IMR-90 (cell line): Measurements from ENCODE around the gene COLQ. TPM values are rescaled to one million over a fixed set of nuclear protein-coding genes. Genes with fewer than 3 reads are reported as not detected.

ENCODE experiments used
- ATAC-seq: fragments of 200-7000 bp; cut with Tn5 transposase; 2 replicates; pipeline ENCODE4 v1.9.1; 2020; ENCODE audit warnings: low read depth, mild to moderate bottlenecking, moderate library complexity
- BruUV-seq: library from RNA; stranded (reverse); fragments of 400-500 nt; replicated peaks from 2 replicates; lab custom pipeline; 2021; lab: Mats Ljungman, UMichigan
- CTCF ChIA-PET: fragments of 300-600 bp; formaldehyde crosslinking; extraction: SDS; loops from one replicate; lab custom pipeline; 2021; ENCODE audit warnings: antibody characterized with exemption; lab: Yijun Ruan, JAX
- POLR2A ChIA-PET: fragments of 300-600 bp; sonication (Branson Sonifier 250); formaldehyde crosslinking; loops from one replicate; lab custom pipeline; 2022; ENCODE audit warnings: antibody characterized with exemption; ENCODE audit not compliant: unreplicated experiment; lab: Charles Lee
- DNase-seq: peaks from one replicate; pipeline ENCODE4 v3.0.0; 2013
- H2AFZ ChIP-seq: replicated peaks from 2 replicates; pipeline ENCODE3; 2013; ENCODE audit warnings: low read length, mild to moderate bottlenecking; ENCODE audit not compliant: poor library complexity
- H2AK5ac ChIP-seq: 2 replicates; pipeline ENCODE4 v1.6.1; 2013; ENCODE audit warnings: low read depth, low read length, inconsistent platforms
- H2AK9ac ChIP-seq: replicated peaks from 2 replicates; pipeline ENCODE3; 2013; ENCODE audit warnings: mild to moderate bottlenecking, low read depth, low read length, moderate library complexity; ENCODE audit not compliant: poor library complexity
- H2BK120ac ChIP-seq: 2 replicates; pipeline ENCODE4 v1.6.1; 2013; ENCODE audit warnings: low read depth, low read length, inconsistent platforms
- H2BK15ac ChIP-seq: 3 replicates; pipeline ENCODE4 v1.6.1; 2013; ENCODE audit warnings: low read depth, low read length, inconsistent platforms
- H2BK20ac ChIP-seq: 2 replicates; pipeline ENCODE4 v1.6.1; 2013; ENCODE audit warnings: low read depth, mild to moderate bottlenecking, inconsistent platforms, low read length, moderate library complexity
- H2BK5ac ChIP-seq: 2 replicates; pipeline ENCODE4 v1.6.1; 2013; ENCODE audit warnings: mild to moderate bottlenecking, low read depth, low read length, inconsistent platforms; ENCODE audit not compliant: poor library complexity, severe bottlenecking
- H3K14ac ChIP-seq: replicated peaks from 2 replicates; pipeline ENCODE4 v1.6.1; 2013; ENCODE audit warnings: low read depth, low read length, inconsistent platforms
- H3K18ac ChIP-seq: 2 replicates; pipeline ENCODE4 v1.6.1; 2013; ENCODE audit warnings: low read depth, low read length, control low read depth
- H3K23ac ChIP-seq: 2 replicates; pipeline ENCODE4 v1.6.1; 2013; ENCODE audit warnings: low read depth, low read length, inconsistent platforms
- H3K27ac ChIP-seq: 2 replicates; pipeline ENCODE4 v1.5.1; 2013; ENCODE audit warnings: mild to moderate bottlenecking, control low read depth, low read length; ENCODE audit not compliant: insufficient read depth
- H3K27me3 ChIP-seq: 2 replicates; pipeline ENCODE4 v1.6.1; 2013; ENCODE audit warnings: low read length; ENCODE audit not compliant: control insufficient read depth, insufficient read depth
- H3K36me3 ChIP-seq: 2 replicates; pipeline ENCODE4 v1.6.1; 2013; ENCODE audit warnings: low read length, mixed read lengths; ENCODE audit not compliant: control insufficient read depth, insufficient read depth
- H3K4ac ChIP-seq: 2 replicates; pipeline ENCODE4 v1.6.1; 2013; ENCODE audit warnings: low read depth, low read length, inconsistent platforms
- H3K4me1 ChIP-seq: 2 replicates; pipeline ENCODE4 v1.6.1; 2013; ENCODE audit warnings: low read length, mixed read lengths; ENCODE audit not compliant: control insufficient read depth, insufficient read depth
- H3K4me2 ChIP-seq: 2 replicates; pipeline ENCODE4 v1.6.1; 2013; ENCODE audit warnings: low read depth, mild to moderate bottlenecking, control low read depth, low read length, moderate library complexity
- H3K4me3 ChIP-seq: 2 replicates; pipeline ENCODE4 v1.5.1; 2013; ENCODE audit warnings: low read depth, mild to moderate bottlenecking, control low read depth, low read length, moderate library complexity; ENCODE audit not compliant: insufficient read depth
- H3K56ac ChIP-seq: 2 replicates; pipeline ENCODE4 v1.6.1; 2013; ENCODE audit warnings: low read length, inconsistent platforms; ENCODE audit not compliant: insufficient read depth; ENCODE audit errors: extremely low read depth
- H3K79me1 ChIP-seq, 2 experiments: 2 replicates each; pipeline ENCODE4 v1.6.1; 2013; ENCODE audit warnings: low read length in 2 of 2, inconsistent platforms in 1 of 2, low read depth in 1 of 2
- H3K9ac ChIP-seq: 2 replicates; pipeline ENCODE4 v1.6.1; 2013; ENCODE audit warnings: low read depth, low read length, control low read depth
- H3K9me1 ChIP-seq: 2 replicates; pipeline ENCODE4 v1.6.1; 2013; ENCODE audit warnings: low read length, inconsistent platforms; ENCODE audit not compliant: insufficient read depth
- H3K9me3 ChIP-seq: 2 replicates; pipeline ENCODE4 v1.6.1; 2013; ENCODE audit warnings: low read length; ENCODE audit not compliant: control insufficient read depth, insufficient read depth
- H4K20me1 ChIP-seq: 2 replicates; pipeline ENCODE4 v1.6.1; 2013; ENCODE audit warnings: low read length, inconsistent platforms; ENCODE audit not compliant: insufficient read depth
- H4K5ac ChIP-seq: 2 replicates; pipeline ENCODE4 v1.6.1; 2013; ENCODE audit warnings: mild to moderate bottlenecking, low read depth, low read length, control low read depth
- H4K8ac ChIP-seq, 2 experiments: 2 replicates each; pipeline ENCODE4 v1.6.1; 2013; ENCODE audit warnings: low read depth in 2 of 2, low read length in 2 of 2, control low read depth in 1 of 2, inconsistent platforms in 1 of 2
- H4K91ac ChIP-seq: 2 replicates; pipeline ENCODE4 v1.6.1; 2013; ENCODE audit warnings: low read depth, low read length, inconsistent platforms; ENCODE audit not compliant: insufficient read depth
- BHLHE40 ChIP-seq: fragments of 150-350 bp; IDR thresholded peaks from 2 replicates; pipeline ENCODE4 v1.6.1; 2016; ENCODE audit warnings: mild to moderate bottlenecking, low read depth, low read length
- CEBPB ChIP-seq: IDR thresholded peaks from 2 replicates; pipeline ENCODE4 v1.6.1; 2012; ENCODE audit warnings: low read depth, low read length, improper control_type of control experiment
- CHD1 ChIP-seq: IDR thresholded peaks from 2 replicates; pipeline ENCODE4 v1.6.1; 2012; ENCODE audit warnings: low read depth, low read length, improper control_type of control experiment
- FOS ChIP-seq: fragments of 150-350 bp; IDR thresholded peaks from 2 replicates; pipeline ENCODE4 v1.6.1; 2016; ENCODE audit warnings: low read depth, low read length
- MAFK ChIP-seq: IDR thresholded peaks from 2 replicates; pipeline ENCODE4 v1.6.1; 2012; ENCODE audit warnings: low read depth, low read length, improper control_type of control experiment
- MAZ ChIP-seq: IDR thresholded peaks from 2 replicates; pipeline ENCODE4 v1.6.1; 2012; ENCODE audit warnings: low read depth, mild to moderate bottlenecking, low read length, improper control_type of control experiment, moderate library complexity, borderline replicate concordance
- MXI1 ChIP-seq: IDR thresholded peaks from 2 replicates; pipeline ENCODE4 v1.6.1; 2012; ENCODE audit warnings: low read depth, mild to moderate bottlenecking, low read length, moderate library complexity, borderline replicate concordance
- NFE2L2 ChIP-seq: fragments of 150-350 bp; IDR thresholded peaks from 2 replicates; pipeline ENCODE4 v1.6.1; 2016; ENCODE audit warnings: low read depth, mild to moderate bottlenecking, low read length
- POLR2A ChIP-seq: IDR thresholded peaks from 2 replicates; pipeline ENCODE4 v1.6.1; 2012; ENCODE audit warnings: mild to moderate bottlenecking, low read depth, low read length
- RAD21 ChIP-seq: IDR thresholded peaks from 2 replicates; pipeline ENCODE4 v1.6.1; 2012; ENCODE audit warnings: low read length, improper control_type of control experiment
- RCOR1 ChIP-seq: IDR thresholded peaks from 2 replicates; pipeline ENCODE4 v1.6.1; 2012; ENCODE audit warnings: mild to moderate bottlenecking, low read length, improper control_type of control experiment; ENCODE audit not compliant: insufficient replicate concordance
- RFX5 ChIP-seq: IDR thresholded peaks from 2 replicates; pipeline ENCODE4 v1.8.0; 2012; ENCODE audit warnings: low read depth, mild to moderate bottlenecking, low read length, moderate library complexity
- SMC3 ChIP-seq: fragments of 150-350 bp; IDR thresholded peaks from 2 replicates; pipeline ENCODE4 v1.6.1; 2016; ENCODE audit warnings: low read depth, mild to moderate bottlenecking, antibody characterized with exemption, low read length, moderate library complexity
- WGBS, 2 experiments: methylation state at CpG; one replicate each; pipeline versions ENCODE4 v1.1.5 to v1.1.7; 2013; ENCODE audit warnings: missing lambda C conversion rate in 2 of 2; ENCODE audit not compliant: insufficient read length in 1 of 2; ENCODE audit errors: extremely low coverage in 2 of 2; 5-methylcytosine and 5-hydroxymethylcytosine counted together
- dilution Hi-C: fragments of 300-500 bp; cut with HindIII; formaldehyde crosslinking; loops from one replicate; pipeline ENCODE4 v1.14.3; 2018; ENCODE audit warnings: low sequenced_read_pairs; ENCODE audit not compliant: unreplicated experiment
- in situ Hi-C: fragments of 300-500 bp; cut with MboI; formaldehyde crosslinking; loops from 3 replicates; pipeline ENCODE4 v1.14.3; 2019; ENCODE audit warnings: low sequenced_read_pairs, inconsistent platforms, mixed read lengths
- intact Hi-C: fragments of 100-400 bp; cut with micrococcal nuclease; formaldehyde crosslinking; loops from 2 replicates; pipeline ENCODE4 v1.10.0; 2022
- polyA plus RNA-seq, 3 experiments: library from polyadenylated mRNA; depleted of rRNA; stranded (reverse); fragments of >200 nt; gene quantifications; 2 replicates each; pipeline ENCODE4 v1.2.3, GENCODE V29; 2012; ENCODE audit warnings: low replicate concordance in 1 of 3
- total RNA-seq: library from RNA; depleted of rRNA; stranded (reverse); fragments of >200 nt; gene quantifications from 2 replicates; pipeline ENCODE4 v1.2.3, GENCODE V29; 2012
- TF ChIP-seq, protein P1 (sequence below): fragments of 150-350 bp; IDR thresholded peaks from 2 replicates; pipeline ENCODE4 v1.6.1; 2017; ENCODE audit warnings: mild to moderate bottlenecking, antibody characterized with exemption, low read length, low read depth
- TF ChIP-seq, protein P2 (sequence below): fragments of 150-350 bp; IDR thresholded peaks from 2 replicates; pipeline ENCODE4 v1.6.1; 2016; ENCODE audit warnings: low read depth, mild to moderate bottlenecking, low read length, moderate library complexity, borderline replicate concordance
- TF ChIP-seq, protein P3 (sequence below): conservative IDR thresholded peaks from 2 replicates; pipeline ENCODE4 v1.5.1; 2012; ENCODE audit warnings: mild to moderate bottlenecking, low read depth, low read length, improper control_type of control experiment

Gene COLQ
- total and polyA plus RNA-seq, 2 of the 4 experiments (the other 2 are of a cell fraction), result 0.18 to 0.65 TPM

DNA sequence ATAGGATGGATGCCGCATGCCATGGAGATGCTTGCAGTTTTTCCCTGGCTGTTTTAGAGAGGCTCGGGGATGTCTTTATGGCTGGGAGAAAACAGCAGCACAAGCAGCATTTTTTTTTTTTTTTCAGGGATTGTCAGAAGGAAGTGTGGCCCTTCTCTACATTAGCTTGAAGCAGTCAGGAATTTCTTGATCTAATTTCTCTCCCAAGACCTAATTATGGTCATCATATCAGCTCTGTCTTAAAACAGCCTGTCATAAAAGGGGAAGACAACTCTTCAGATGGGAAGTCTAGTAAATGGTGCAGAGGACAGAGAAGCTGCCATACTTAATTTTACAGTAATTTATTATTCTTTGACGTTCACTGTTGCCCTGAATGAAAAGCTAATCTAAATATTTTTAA lies 49.6 kb downstream of the COLQ start:
- H2AK9ac ChIP-seq, result no peak overlapping the region
- H4K20me1 ChIP-seq, result no peaks in the 10 kb centered on the region
- H4K5ac ChIP-seq, result no peak overlapping the region
- H4K8ac ChIP-seq, result no peak overlapping the region
- no TSS peak for BruUV-seq
- no peaks in the 10 kb centered on the region for H3K36me3 ChIP-seq
- no CpG with 5 or more reads among the region's 3 CpGs for WGBS, 2 experiments
- H2BK120ac ChIP-seq, result no peak overlapping the region
- no peaks in the 10 kb centered on the region; the same call in 1 of the 2 replicates for H3K27me3 ChIP-seq
- no peaks in the 10 kb centered on the region for H3K9me3 ChIP-seq
- no peak overlapping the region for H2BK20ac ChIP-seq
- H2AFZ ChIP-seq, result no peak overlapping the region
- dilution Hi-C loops, result no loop called here
- H3K56ac ChIP-seq, result no peak overlapping the region
- H3K23ac ChIP-seq, result no peak overlapping the region
- H3K18ac ChIP-seq, result no peak overlapping the region
- H3K4me3 ChIP-seq, result no peak overlapping the region
- no peak for ATAC-seq
- POLR2A ChIA-PET, result no interaction called here
- no peak overlapping the region for H2BK15ac ChIP-seq
- in situ Hi-C loops, result no loop called here
- no peak overlapping the region for H3K4me2 ChIP-seq
- H3K4me1 ChIP-seq, result no peaks in the 10 kb centered on the region
- no peak for TF ChIP-seq FOS
- no peak for TF ChIP-seq RCOR1
- no peak for TF ChIP-seq MAFK
- TF ChIP-seq RFX5, result no peak
- no peak for TF ChIP-seq MAZ
- no peak for TF ChIP-seq BHLHE40
- no peak for TF ChIP-seq SMC3
- TF ChIP-seq NFE2L2, result no peak
- no peak for TF ChIP-seq MXI1
- TF ChIP-seq, protein P1, sequence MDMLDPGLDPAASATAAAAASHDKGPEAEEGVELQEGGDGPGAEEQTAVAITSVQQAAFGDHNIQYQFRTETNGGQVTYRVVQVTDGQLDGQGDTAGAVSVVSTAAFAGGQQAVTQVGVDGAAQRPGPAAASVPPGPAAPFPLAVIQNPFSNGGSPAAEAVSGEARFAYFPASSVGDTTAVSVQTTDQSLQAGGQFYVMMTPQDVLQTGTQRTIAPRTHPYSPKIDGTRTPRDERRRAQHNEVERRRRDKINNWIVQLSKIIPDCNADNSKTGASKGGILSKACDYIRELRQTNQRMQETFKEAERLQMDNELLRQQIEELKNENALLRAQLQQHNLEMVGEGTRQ, result no peak
- no peak for TF ChIP-seq RAD21
- TF ChIP-seq CEBPB, result no peak
- no peak for TF ChIP-seq POLR2A
- TF ChIP-seq, protein P2, sequence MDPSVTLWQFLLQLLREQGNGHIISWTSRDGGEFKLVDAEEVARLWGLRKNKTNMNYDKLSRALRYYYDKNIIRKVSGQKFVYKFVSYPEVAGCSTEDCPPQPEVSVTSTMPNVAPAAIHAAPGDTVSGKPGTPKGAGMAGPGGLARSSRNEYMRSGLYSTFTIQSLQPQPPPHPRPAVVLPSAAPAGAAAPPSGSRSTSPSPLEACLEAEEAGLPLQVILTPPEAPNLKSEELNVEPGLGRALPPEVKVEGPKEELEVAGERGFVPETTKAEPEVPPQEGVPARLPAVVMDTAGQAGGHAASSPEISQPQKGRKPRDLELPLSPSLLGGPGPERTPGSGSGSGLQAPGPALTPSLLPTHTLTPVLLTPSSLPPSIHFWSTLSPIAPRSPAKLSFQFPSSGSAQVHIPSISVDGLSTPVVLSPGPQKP, result no peak
- TF ChIP-seq, protein P3, sequence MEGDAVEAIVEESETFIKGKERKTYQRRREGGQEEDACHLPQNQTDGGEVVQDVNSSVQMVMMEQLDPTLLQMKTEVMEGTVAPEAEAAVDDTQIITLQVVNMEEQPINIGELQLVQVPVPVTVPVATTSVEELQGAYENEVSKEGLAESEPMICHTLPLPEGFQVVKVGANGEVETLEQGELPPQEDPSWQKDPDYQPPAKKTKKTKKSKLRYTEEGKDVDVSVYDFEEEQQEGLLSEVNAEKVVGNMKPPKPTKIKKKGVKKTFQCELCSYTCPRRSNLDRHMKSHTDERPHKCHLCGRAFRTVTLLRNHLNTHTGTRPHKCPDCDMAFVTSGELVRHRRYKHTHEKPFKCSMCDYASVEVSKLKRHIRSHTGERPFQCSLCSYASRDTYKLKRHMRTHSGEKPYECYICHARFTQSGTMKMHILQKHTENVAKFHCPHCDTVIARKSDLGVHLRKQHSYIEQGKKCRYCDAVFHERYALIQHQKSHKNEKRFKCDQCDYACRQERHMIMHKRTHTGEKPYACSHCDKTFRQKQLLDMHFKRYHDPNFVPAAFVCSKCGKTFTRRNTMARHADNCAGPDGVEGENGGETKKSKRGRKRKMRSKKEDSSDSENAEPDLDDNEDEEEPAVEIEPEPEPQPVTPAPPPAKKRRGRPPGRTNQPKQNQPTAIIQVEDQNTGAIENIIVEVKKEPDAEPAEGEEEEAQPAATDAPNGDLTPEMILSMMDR, result no peak
- TF ChIP-seq CHD1, result no peak
- H2AK5ac ChIP-seq, result no peak overlapping the region
- no peaks in the 10 kb centered on the region for H3K79me1 ChIP-seq
- no peaks in the 10 kb centered on the region for H3K9me1 ChIP-seq
- no peak overlapping the region for H3K27ac ChIP-seq
- no peak overlapping the region for H3K14ac ChIP-seq
- no peak overlapping the region for H3K9ac ChIP-seq
- CTCF ChIA-PET, result interaction anchor here (1.2 kb wide), 1 partner anchor 9 kb away, joined by 4 read pairs; no protein-coding TSS in a partner anchor
- DNase-seq, result no peak
- H2BK5ac ChIP-seq, result no peak overlapping the region
- intact Hi-C loops, result no loop called here
- no peak overlapping the region for H3K4ac ChIP-seq
- H4K91ac ChIP-seq, result no peak overlapping the region
